WTC11 (cell line): ENCODE data around the gene TLR7. TPM values are rescaled to one million over a fixed set of nuclear protein-coding genes. Genes with fewer than 3 reads are reported as not detected.

Experiments
- ATAC-seq: fragments of 200-7000 bp; cut with Tn5 transposase; 2 replicates; pipeline ENCODE4 v1.10.0; 2021; ENCODE audit warnings: mild to moderate bottlenecking, moderate library complexity
- CTCF ChIA-PET: fragments of 300-600 bp; sonication (Branson Sonifier 250); formaldehyde crosslinking; loops from one replicate; lab custom pipeline; 2021; ENCODE audit warnings: antibody characterized with exemption; lab: Charles Lee
- POLR2A ChIA-PET: fragments of 350-600 bp; sonication (Branson Sonifier 250); formaldehyde crosslinking; loops from one replicate; lab custom pipeline; 2021; ENCODE audit warnings: antibody characterized with exemption; lab: Charles Lee
- DNase-seq: peaks from one replicate; pipeline ENCODE4 v3.0.0; 2021; ENCODE audit warnings: low spot score
- H3K27ac Mint-ChIP-seq: 2 replicates; pipeline ENCODE4 v1.8.0; 2021; ENCODE audit warnings: mixed read lengths
- H3K27me3 Mint-ChIP-seq: 2 replicates; pipeline ENCODE4 v1.8.0; 2021; ENCODE audit warnings: low read depth, mild to moderate bottlenecking, moderate library complexity, mixed read lengths
- H3K36me3 Mint-ChIP-seq: 2 replicates; pipeline ENCODE4 v1.8.0; 2021; ENCODE audit warnings: mixed read lengths
- H3K4me1 Mint-ChIP-seq: 2 replicates; pipeline ENCODE4 v1.8.0; 2022; ENCODE audit warnings: mixed read lengths
- H3K4me3 Mint-ChIP-seq: 2 replicates; pipeline ENCODE4 v1.8.0; 2021; ENCODE audit warnings: mild to moderate bottlenecking, moderate library complexity, mixed read lengths
- H3K9me3 Mint-ChIP-seq: 2 replicates; pipeline ENCODE4 v1.8.0; 2021; ENCODE audit warnings: mixed read lengths
- ARID4B ChIP-seq: sonication (generic); formaldehyde crosslinking; IDR thresholded peaks from 2 replicates; pipeline ENCODE4 v1.8.0; 2023; ENCODE audit warnings: missing genetic modification reagents, mild to moderate bottlenecking, borderline replicate concordance
- E2F4 ChIP-seq: sonication (generic); formaldehyde crosslinking; IDR thresholded peaks from 2 replicates; pipeline ENCODE4 v1.8.1; 2022; ENCODE audit warnings: low read depth, mild to moderate bottlenecking, moderate library complexity, missing genetic modification reagents, borderline replicate concordance
- FOXJ3 ChIP-seq: sonication (generic); formaldehyde crosslinking; IDR thresholded peaks from 2 replicates; pipeline ENCODE4 v1.9.0; 2021; ENCODE audit warnings: missing genetic modification reagents, mild to moderate bottlenecking, borderline replicate concordance
- GABPB1 ChIP-seq: sonication (generic); formaldehyde crosslinking; IDR thresholded peaks from 2 replicates; pipeline ENCODE4 v1.8.1; 2023; ENCODE audit warnings: mild to moderate bottlenecking, missing genetic modification reagents
- IRF2 ChIP-seq: sonication (generic); formaldehyde crosslinking; IDR thresholded peaks from 2 replicates; pipeline ENCODE4 v1.8.0; 2022; ENCODE audit warnings: low read depth, missing genetic modification reagents, borderline replicate concordance
- JUN ChIP-seq: sonication (generic); formaldehyde crosslinking; IDR thresholded peaks from 2 replicates; pipeline ENCODE4 v1.8.0; 2023; ENCODE audit warnings: mild to moderate bottlenecking, missing genetic modification reagents
- KAT7 ChIP-seq: sonication (generic); formaldehyde crosslinking; IDR thresholded peaks from 2 replicates; pipeline ENCODE4 v1.8.1; 2023; ENCODE audit warnings: missing genetic modification reagents, mild to moderate bottlenecking, borderline replicate concordance
- MYBL2 ChIP-seq: sonication (generic); formaldehyde crosslinking; IDR thresholded peaks from 2 replicates; pipeline ENCODE4 v1.8.1; 2023; ENCODE audit warnings: mild to moderate bottlenecking, moderate library complexity, missing genetic modification reagents
- NR1H2 ChIP-seq: sonication (generic); formaldehyde crosslinking; IDR thresholded peaks from 2 replicates; pipeline ENCODE4 v1.9.0; 2021; ENCODE audit warnings: mild to moderate bottlenecking, moderate library complexity, missing genetic modification reagents
- SOX15 ChIP-seq: fragments of 250-450 bp; sonication (Bioruptor Pico); IDR thresholded peaks from 2 replicates; pipeline ENCODE4 v1.9.0; 2021; ENCODE audit warnings: mild to moderate bottlenecking
- ZNF232 ChIP-seq: sonication (generic); formaldehyde crosslinking; IDR thresholded peaks from 2 replicates; pipeline ENCODE4 v1.8.0; 2022; ENCODE audit warnings: mild to moderate bottlenecking, missing genetic modification reagents
- ZNF396 ChIP-seq: fragments of 250-450 bp; sonication (Bioruptor Pico); IDR thresholded peaks from 2 replicates; pipeline ENCODE4 v1.8.0; 2021; ENCODE audit warnings: mild to moderate bottlenecking, moderate library complexity, borderline replicate concordance
- ZNF512 ChIP-seq: sonication (generic); formaldehyde crosslinking; IDR thresholded peaks from 2 replicates; pipeline ENCODE4 v1.8.1; 2022; ENCODE audit warnings: missing genetic modification reagents, borderline replicate concordance
- ZNF532 ChIP-seq: fragments of 250-450 bp; sonication (Bioruptor Pico); IDR thresholded peaks from 2 replicates; pipeline ENCODE4 v1.9.0; 2021; ENCODE audit warnings: mild to moderate bottlenecking, borderline replicate concordance
- total RNA-seq: library from RNA; stranded (reverse); gene quantifications from 3 replicates; pipeline ENCODE4 v1.2.3, GENCODE V29; 2021
- TF ChIP-seq, protein P1 (sequence below): fragments of 200-600 bp; IDR thresholded peaks from 2 replicates; pipeline ENCODE4 v1.8.0; 2022; ENCODE audit warnings: antibody characterized with exemption
- TF ChIP-seq, protein P2 (sequence below): sonication (generic); formaldehyde crosslinking; IDR thresholded peaks from 2 replicates; pipeline ENCODE4 v1.8.1; 2022; ENCODE audit warnings: mild to moderate bottlenecking, missing genetic modification reagents, moderate library complexity, borderline replicate concordance
- TF ChIP-seq, protein P3 (sequence below): sonication (generic); formaldehyde crosslinking; IDR thresholded peaks from 2 replicates; pipeline ENCODE4 v1.8.0; 2022; ENCODE audit warnings: mild to moderate bottlenecking, missing genetic modification reagents

The TLR7 gene
- total RNA-seq, 1 experiment from 2014 or later, result not detected

GRCh38 chrX:12899506-12899905 is 32.6 kb downstream of the TLR7 start (continued):
- no peak for TF ChIP-seq ZNF532 (CRISPR knock-in tag)

GRCh38 chrX:12901486-12901885 is 34.6 kb downstream of the TLR7 start:
- ATAC-seq (peak; percentile 36), DNase-seq (peak; percentile 52)
- ChIA-PET CTCF (interaction anchor here (0.8 to 2.7 kb wide), 4 partner anchors 11 to 587 kb away, joined by 3 to 37 read pairs (median 3); no protein-coding TSS in a partner anchor), POLR2A (no interaction called here)
- TF ChIP-seq, protein P1, sequence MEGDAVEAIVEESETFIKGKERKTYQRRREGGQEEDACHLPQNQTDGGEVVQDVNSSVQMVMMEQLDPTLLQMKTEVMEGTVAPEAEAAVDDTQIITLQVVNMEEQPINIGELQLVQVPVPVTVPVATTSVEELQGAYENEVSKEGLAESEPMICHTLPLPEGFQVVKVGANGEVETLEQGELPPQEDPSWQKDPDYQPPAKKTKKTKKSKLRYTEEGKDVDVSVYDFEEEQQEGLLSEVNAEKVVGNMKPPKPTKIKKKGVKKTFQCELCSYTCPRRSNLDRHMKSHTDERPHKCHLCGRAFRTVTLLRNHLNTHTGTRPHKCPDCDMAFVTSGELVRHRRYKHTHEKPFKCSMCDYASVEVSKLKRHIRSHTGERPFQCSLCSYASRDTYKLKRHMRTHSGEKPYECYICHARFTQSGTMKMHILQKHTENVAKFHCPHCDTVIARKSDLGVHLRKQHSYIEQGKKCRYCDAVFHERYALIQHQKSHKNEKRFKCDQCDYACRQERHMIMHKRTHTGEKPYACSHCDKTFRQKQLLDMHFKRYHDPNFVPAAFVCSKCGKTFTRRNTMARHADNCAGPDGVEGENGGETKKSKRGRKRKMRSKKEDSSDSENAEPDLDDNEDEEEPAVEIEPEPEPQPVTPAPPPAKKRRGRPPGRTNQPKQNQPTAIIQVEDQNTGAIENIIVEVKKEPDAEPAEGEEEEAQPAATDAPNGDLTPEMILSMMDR, result 0 out of 2 replicates have a peak, but pooled peaks have one; percentile 29
- TF ChIP-seq, protein P2, sequence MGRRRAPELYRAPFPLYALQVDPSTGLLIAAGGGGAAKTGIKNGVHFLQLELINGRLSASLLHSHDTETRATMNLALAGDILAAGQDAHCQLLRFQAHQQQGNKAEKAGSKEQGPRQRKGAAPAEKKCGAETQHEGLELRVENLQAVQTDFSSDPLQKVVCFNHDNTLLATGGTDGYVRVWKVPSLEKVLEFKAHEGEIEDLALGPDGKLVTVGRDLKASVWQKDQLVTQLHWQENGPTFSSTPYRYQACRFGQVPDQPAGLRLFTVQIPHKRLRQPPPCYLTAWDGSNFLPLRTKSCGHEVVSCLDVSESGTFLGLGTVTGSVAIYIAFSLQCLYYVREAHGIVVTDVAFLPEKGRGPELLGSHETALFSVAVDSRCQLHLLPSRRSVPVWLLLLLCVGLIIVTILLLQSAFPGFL (CRISPR knock-in tag), result no peak
- TF ChIP-seq ZNF512 (CRISPR knock-in tag) (no peak), MYBL2 (CRISPR knock-in tag) (no peak)
- H3K4me3 Mint-ChIP-seq, result no peak overlapping the region
- no peaks in the 10 kb centered on the region for H3K9me3 Mint-ChIP-seq
- H3K4me1 Mint-ChIP-seq, result peaks cover 17% of the 10 kb centered on the region
- no peaks in the 10 kb centered on the region; the same call in 1 of the 2 replicates for H3K27me3 Mint-ChIP-seq
- H3K36me3 Mint-ChIP-seq, result no peaks in the 10 kb centered on the region
- H3K27ac Mint-ChIP-seq, result no peak overlapping the region

DNA sequence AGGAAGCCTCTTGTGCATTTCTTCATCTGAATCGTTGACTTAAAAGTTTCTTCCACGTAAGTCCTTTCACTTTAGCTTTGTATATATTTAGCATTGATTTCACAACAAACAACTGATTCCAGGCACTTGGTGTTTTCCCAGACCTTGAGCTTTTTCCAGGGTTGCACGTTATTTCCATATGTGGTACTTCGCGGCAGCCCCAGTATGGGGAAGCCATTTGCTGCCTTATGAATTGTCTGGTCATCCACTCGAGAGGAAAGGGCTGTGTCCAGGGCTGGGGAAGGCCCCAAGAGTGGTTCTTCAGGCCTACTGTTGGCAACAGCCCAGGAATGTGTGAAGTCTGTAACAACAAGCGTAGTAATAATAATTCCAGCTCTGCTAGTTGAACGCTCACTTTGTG is 36.8 kb downstream of the TLR7 start:
- H3K27me3 Mint-ChIP-seq, result no peaks in the 10 kb centered on the region; the same call in 1 of the 2 replicates
- CTCF ChIA-PET, result interaction anchor here (0.8 to 1.5 kb wide), 4 partner anchors 43 to 603 kb away, joined by 3 to 4 read pairs (median 3); no protein-coding TSS in a partner anchor
- H3K4me3 Mint-ChIP-seq, result no peak overlapping the region
- DNase-seq, result no peak
- no peak overlapping the region for H3K27ac Mint-ChIP-seq
- H3K4me1 Mint-ChIP-seq, result peaks cover 17% of the 10 kb centered on the region
- POLR2A ChIA-PET, result no interaction called here
- no peak for ATAC-seq
- no peaks in the 10 kb centered on the region for H3K36me3 Mint-ChIP-seq
- no peaks in the 10 kb centered on the region for H3K9me3 Mint-ChIP-seq
- TF ChIP-seq, protein P3, sequence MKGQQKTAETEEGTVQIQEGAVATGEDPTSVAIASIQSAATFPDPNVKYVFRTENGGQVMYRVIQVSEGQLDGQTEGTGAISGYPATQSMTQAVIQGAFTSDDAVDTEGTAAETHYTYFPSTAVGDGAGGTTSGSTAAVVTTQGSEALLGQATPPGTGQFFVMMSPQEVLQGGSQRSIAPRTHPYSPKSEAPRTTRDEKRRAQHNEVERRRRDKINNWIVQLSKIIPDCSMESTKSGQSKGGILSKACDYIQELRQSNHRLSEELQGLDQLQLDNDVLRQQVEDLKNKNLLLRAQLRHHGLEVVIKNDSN (CRISPR knock-in tag), result no peak
- TF ChIP-seq JUN (CRISPR knock-in tag) (no peak), ZNF396 (CRISPR knock-in tag) (no peak), SOX15 (CRISPR knock-in tag) (no peak), ZNF232 (CRISPR knock-in tag) (no peak), ARID4B (no peak), FOXJ3 (no peak), NR1H2 (CRISPR knock-in tag) (no peak), E2F4 (CRISPR knock-in tag) (no peak), KAT7 (CRISPR knock-in tag) (no peak), IRF2 (CRISPR knock-in tag) (no peak), GABPB1 (CRISPR knock-in tag) (no peak)
